Calu3 (cell line): ENCODE results near the gene CLIC5. TPM values are rescaled to one million over a fixed set of nuclear protein-coding genes. Genes with fewer than 3 reads are reported as not detected.

Source experiments
- BruUV-seq: library from RNA; stranded (reverse); fragments of 400-500 nt; replicated peaks from 2 replicates; lab custom pipeline; 2021; lab: Mats Ljungman, UMichigan
- CTCF ChIA-PET: fragments of 300-600 bp; sonication (Branson Sonifier 250); formaldehyde crosslinking; loops from one replicate; lab custom pipeline; 2022; ENCODE audit warnings: antibody characterized with exemption; lab: Charles Lee
- DNase-seq: peaks from one replicate; pipeline ENCODE4 v3.0.0; 2022
- H3K27ac Mint-ChIP-seq: one replicate; pipeline ENCODE4 v1.8.0; 2022; ENCODE audit warnings: mixed read lengths; ENCODE audit not compliant: unreplicated experiment
- H3K27me3 Mint-ChIP-seq: one replicate; pipeline ENCODE4 v1.8.0; 2022; ENCODE audit warnings: mixed read lengths; ENCODE audit not compliant: unreplicated experiment
- H3K36me3 Mint-ChIP-seq: one replicate; pipeline ENCODE4 v1.8.0; 2022; ENCODE audit warnings: mild to moderate bottlenecking, moderate library complexity, mixed read lengths; ENCODE audit not compliant: insufficient read depth, unreplicated experiment
- H3K4me1 Mint-ChIP-seq: one replicate; pipeline ENCODE4 v1.8.0; 2022; ENCODE audit warnings: mild to moderate bottlenecking, low read depth, mixed read lengths; ENCODE audit not compliant: unreplicated experiment
- H3K4me3 Mint-ChIP-seq: one replicate; pipeline ENCODE4 v1.8.0; 2022; ENCODE audit warnings: mild to moderate bottlenecking, low read depth, moderate library complexity, mixed read lengths; ENCODE audit not compliant: unreplicated experiment
- H3K9me3 Mint-ChIP-seq: one replicate; pipeline ENCODE4 v1.8.0; 2022; ENCODE audit warnings: low read depth, mixed read lengths; ENCODE audit not compliant: unreplicated experiment
- intact Hi-C: fragments of 100-400 bp; cut with micrococcal nuclease; formaldehyde crosslinking; loops from one replicate; pipeline ENCODE4 v1.10.0; 2022; ENCODE audit not compliant: unreplicated experiment
- total RNA-seq: library from RNA; stranded (reverse); gene quantifications from 2 replicates; pipeline ENCODE4 v1.2.3, GENCODE V29; 2022
- TF ChIP-seq, protein P1 (sequence below): fragments of 200-600 bp; IDR thresholded peaks from one replicate; pipeline ENCODE4 v1.8.0; 2022; ENCODE audit warnings: antibody characterized with exemption; ENCODE audit not compliant: unreplicated experiment

CLIC5 gene
- total RNA-seq, 1 experiment from 2014 or later = 3.3 TPM

DNA sequence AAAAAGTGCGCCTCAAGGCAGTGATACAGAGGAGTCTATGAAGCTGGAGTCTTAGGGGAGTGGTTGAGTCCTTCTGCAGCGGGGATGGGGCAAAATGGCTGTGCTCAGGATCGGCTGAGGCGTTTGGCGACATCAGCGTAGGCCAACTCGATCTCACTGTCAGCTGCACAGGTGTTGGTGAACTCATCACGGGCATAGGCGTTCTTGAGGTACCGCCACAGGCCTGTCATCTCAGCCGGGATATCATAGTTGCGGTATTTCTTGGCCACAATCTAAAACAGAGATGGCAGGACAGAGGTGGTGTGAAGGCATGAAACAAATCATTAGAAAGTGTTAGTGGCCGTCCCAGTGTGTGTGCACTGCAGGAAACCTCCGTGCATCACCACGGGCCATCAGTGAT, 112.7 kb downstream of the CLIC5 start:
- no peak for DNase-seq
- Mint-ChIP-seq H3K27ac (no peak overlapping the region), H3K4me3 (no peak overlapping the region), H3K4me1 (no peaks in the 10 kb centered on the region), H3K9me3 (no peaks in the 10 kb centered on the region), H3K36me3 (no peaks in the 10 kb centered on the region), H3K27me3 (peaks cover 7% of the 10 kb centered on the region)
- CTCF ChIA-PET = no interaction called here
- TF ChIP-seq, protein P1, sequence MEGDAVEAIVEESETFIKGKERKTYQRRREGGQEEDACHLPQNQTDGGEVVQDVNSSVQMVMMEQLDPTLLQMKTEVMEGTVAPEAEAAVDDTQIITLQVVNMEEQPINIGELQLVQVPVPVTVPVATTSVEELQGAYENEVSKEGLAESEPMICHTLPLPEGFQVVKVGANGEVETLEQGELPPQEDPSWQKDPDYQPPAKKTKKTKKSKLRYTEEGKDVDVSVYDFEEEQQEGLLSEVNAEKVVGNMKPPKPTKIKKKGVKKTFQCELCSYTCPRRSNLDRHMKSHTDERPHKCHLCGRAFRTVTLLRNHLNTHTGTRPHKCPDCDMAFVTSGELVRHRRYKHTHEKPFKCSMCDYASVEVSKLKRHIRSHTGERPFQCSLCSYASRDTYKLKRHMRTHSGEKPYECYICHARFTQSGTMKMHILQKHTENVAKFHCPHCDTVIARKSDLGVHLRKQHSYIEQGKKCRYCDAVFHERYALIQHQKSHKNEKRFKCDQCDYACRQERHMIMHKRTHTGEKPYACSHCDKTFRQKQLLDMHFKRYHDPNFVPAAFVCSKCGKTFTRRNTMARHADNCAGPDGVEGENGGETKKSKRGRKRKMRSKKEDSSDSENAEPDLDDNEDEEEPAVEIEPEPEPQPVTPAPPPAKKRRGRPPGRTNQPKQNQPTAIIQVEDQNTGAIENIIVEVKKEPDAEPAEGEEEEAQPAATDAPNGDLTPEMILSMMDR = no peak
- intact Hi-C loops = no loop called here
- BruUV-seq = no TSS peak

DNA sequence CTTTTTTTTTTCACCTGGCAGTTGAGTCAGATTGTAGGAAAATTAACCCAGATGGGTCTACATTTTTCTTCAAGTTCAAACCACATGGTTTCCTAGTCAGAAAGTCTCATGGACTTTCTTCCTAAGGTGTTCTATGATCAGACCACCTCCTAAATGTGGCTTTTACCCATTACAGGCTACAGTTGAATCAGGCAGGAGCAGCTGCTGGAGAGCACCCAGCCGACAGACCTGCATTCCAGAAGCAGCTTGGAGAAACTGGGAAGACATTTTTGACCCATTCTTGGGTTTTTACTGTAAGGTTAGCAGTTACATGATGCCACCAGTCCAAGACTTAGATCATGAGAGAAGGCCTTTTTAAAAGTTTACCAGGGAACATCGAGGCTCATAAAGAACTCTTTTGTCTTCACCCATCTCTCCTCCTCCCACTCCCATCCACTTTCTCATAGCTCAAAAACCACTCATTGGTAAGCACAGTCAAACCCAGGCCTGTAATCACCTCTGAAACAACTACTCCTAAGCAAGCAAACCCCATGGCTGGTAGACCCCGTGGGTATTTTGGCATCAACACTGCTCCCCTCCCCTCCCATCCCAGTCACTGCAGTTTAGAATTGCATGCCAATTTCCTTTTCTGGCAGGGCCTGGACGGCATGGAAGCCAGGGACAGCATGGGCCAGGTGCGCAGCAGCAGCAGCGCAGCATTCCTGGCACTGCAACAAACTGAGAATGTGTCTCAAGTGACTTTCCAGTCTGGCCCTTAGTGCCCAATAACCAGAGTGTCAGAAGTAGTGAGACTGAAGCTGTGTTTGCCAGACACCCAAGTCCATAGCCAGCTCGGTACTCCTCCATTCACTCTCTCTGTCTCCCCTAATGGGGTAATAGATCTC, 113.7 kb downstream of the CLIC5 start:
- intact Hi-C loops = no loop called here
- Mint-ChIP-seq H3K27me3 (no peaks in the 10 kb centered on the region), H3K27ac (no peak overlapping the region), H3K4me1 (no peaks in the 10 kb centered on the region), H3K36me3 (no peaks in the 10 kb centered on the region), H3K4me3 (no peak overlapping the region), H3K9me3 (no peaks in the 10 kb centered on the region)
- CTCF ChIA-PET = no interaction called here
- no peak for DNase-seq
- TF ChIP-seq, protein P1 = no peak
- no TSS peak for BruUV-seq

DNA sequence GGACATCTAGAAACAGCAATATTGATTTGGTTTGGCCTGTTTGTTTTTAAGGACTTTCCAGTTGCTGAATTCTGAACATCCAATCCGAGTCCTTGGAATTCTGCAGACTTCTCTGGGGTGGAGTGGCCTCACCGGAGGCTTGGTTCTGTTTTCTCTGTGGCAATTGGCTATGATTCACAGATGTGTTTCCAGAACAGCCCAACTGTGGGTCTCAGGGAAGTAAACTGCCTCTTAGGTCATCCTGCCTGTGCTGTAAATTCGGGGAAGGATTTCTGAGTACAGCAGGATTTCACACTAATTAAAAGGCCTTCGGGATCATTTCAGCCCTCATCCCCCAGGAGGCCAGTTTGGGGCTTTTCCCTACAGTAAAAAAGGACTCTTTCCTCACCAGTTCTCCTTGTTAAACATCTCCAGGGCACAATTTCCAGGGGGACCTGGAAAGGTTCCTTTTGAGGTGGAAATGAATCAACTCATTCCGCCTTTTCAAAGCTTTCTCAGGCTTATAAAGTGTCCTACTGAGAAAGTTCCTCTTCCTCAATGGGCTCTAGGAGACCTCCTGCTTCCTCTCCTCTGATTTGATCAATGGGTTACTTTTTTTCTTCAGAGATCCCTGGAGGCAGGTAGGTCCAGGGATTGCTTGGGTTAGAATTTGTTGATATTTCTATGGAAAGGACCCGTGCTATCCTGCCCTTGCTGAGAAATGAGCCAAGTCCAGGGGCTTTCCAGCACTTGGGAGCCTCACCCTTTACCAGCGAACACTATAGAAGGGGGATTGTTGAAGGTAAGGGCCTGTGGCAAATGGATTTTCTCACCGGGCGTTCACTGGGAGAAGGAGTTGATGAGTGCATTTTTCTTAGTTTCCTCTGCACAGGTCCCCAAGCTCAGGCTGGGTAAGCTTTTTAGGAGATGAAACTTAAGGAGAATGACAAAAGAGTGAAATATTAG, 114.6 kb downstream of the CLIC5 start:
- intact Hi-C loops = no loop called here
- no peaks in the 10 kb centered on the region for H3K36me3 Mint-ChIP-seq
- no peaks in the 10 kb centered on the region for H3K27me3 Mint-ChIP-seq
- TF ChIP-seq, protein P1 = no peak
- H3K27ac Mint-ChIP-seq = no peak overlapping the region
- CTCF ChIA-PET = no interaction called here
- no peak for DNase-seq
- no peak overlapping the region for H3K4me3 Mint-ChIP-seq
- BruUV-seq = no TSS peak
- no peaks in the 10 kb centered on the region for H3K9me3 Mint-ChIP-seq
- H3K4me1 Mint-ChIP-seq = no peaks in the 10 kb centered on the region

DNA sequence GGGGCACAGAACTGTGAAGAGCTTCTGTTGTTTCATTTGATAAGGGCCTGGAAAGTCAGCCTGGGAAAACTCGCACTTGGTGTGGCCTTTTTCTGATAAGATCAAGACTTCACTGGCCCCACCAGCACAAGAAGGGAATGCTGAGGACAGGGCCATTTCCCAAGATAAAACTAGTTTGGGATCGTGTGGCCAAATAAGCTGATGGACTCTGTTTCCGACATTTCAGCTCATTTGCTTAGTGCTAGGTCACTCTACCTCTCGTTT, 116.0 kb downstream of the CLIC5 start:
- Mint-ChIP-seq H3K36me3 (no peaks in the 10 kb centered on the region), H3K27ac (no peak overlapping the region), H3K4me1 (no peaks in the 10 kb centered on the region), H3K27me3 (peaks cover 1% of the 10 kb centered on the region), H3K9me3 (no peaks in the 10 kb centered on the region), H3K4me3 (no peak overlapping the region)
- CTCF ChIA-PET = no interaction called here
- BruUV-seq = no TSS peak
- no peak for DNase-seq
- intact Hi-C loops = no loop called here
- TF ChIP-seq, protein P1 = no peak
